ENCODE results near the gene CALR3. TPM values are rescaled to one million over a fixed set of nuclear protein-coding genes. Genes with fewer than 3 reads are reported as not detected.

The CALR3 gene
- total RNA-seq, 4 donors from 2014 or later: not detected

DNA sequence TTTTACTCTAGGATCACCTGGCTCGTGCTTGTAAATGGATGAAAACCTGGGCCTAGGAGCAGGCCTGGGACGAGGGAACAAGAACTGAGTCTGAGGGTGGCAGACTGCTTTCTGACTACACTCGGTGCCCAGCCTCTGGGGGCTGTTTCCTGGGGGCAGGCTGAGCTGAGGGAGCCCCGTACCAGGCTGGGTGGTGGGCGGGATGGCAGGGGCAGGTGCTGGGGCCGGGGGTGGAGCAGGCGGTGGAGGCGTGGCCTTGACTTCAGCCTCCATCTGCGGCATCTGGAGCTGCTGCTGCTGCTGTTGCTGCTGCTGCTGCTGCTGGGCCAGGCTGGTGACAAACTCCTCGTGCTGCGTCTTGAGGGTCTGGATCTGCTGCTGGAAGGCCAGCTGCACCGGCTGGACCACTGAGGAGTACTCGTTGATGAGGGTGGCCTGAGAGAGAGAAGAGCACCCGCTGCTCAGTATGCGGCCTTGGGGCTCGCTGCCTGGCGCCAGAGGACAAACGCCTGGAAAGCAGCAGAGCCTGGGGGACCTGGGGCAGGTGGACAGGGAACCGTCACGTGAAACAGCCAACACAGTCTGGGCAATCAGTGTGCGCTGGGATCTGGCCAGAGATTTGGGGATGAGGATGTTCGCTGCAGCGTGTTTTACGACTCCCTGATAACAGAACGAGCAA lies 33.6 kb upstream of the CALR3 start:
- no peak for DNase-seq (ENCODE audit: low spot score in 2 of 2)
- no peak for TF ChIP-seq POLR2A (IDR thresholded peaks at IDR 0.05)
- TF ChIP-seq, protein P1, sequence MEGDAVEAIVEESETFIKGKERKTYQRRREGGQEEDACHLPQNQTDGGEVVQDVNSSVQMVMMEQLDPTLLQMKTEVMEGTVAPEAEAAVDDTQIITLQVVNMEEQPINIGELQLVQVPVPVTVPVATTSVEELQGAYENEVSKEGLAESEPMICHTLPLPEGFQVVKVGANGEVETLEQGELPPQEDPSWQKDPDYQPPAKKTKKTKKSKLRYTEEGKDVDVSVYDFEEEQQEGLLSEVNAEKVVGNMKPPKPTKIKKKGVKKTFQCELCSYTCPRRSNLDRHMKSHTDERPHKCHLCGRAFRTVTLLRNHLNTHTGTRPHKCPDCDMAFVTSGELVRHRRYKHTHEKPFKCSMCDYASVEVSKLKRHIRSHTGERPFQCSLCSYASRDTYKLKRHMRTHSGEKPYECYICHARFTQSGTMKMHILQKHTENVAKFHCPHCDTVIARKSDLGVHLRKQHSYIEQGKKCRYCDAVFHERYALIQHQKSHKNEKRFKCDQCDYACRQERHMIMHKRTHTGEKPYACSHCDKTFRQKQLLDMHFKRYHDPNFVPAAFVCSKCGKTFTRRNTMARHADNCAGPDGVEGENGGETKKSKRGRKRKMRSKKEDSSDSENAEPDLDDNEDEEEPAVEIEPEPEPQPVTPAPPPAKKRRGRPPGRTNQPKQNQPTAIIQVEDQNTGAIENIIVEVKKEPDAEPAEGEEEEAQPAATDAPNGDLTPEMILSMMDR (IDR thresholded peaks at IDR 0.05): no peak
- no peak for TF ChIP-seq EP300 (IDR thresholded peaks at IDR 0.05)
- H3K36me3 ChIP-seq: peaks cover 16 to 100% (median 76%) of the 10 kb centered on the region in 3 donors
- WGBS, 2 donors: 89 to 94% methylated on average over 20 to 25 of the region's 25 CpGs
- H3K27ac ChIP-seq: no peak overlapping the region
- H3K4me1 ChIP-seq: no peaks in the 10 kb centered on the region
- no peaks in the 10 kb centered on the region for H3K27me3 ChIP-seq
- no peaks in the 10 kb centered on the region for H3K9me3 ChIP-seq
- no peak overlapping the region for H3K4me3 ChIP-seq

DNA sequence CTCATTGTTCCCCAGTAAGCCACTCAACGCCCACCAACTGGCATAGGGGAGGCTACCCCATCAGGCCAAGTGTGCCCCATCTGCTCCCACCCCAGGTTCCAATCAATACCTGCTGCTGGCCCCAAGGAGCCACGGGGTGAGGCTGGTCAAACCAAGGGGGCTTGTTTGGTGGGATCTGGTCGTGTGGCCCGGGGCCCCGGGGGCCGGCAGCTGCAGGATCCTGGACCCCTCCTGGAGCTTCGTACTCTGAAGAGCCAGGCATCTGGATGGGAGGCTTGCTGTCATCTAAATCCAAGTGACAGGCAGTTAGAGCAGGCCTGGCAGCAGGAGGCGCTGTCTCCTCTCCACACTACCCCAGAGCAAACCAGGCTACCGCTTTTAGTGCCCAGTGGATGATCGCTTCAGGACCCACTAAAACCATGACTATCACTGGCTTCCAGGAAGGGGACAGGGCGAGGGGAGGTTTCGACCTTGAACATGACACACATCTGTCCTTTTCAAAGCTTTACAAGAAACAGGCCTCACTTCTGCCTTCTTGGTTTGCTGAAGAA lies 32.1 kb upstream of the CALR3 start:
- no peaks in the 10 kb centered on the region for H3K27me3 ChIP-seq
- H3K4me1 ChIP-seq: no peaks in the 10 kb centered on the region
- 92 to 94% methylated on average over 7 to 12 of the region's 12 CpGs for WGBS, 2 donors
- TF ChIP-seq, protein P1 (IDR thresholded peaks at IDR 0.05): no peak
- TF ChIP-seq POLR2A (IDR thresholded peaks at IDR 0.05): no peak
- H3K36me3 ChIP-seq: peaks cover 19 to 100% (median 78%) of the 10 kb centered on the region in 3 donors
- H3K27ac ChIP-seq: no peak overlapping the region
- H3K9me3 ChIP-seq: no peaks in the 10 kb centered on the region
- no peak for DNase-seq (ENCODE audit: low spot score in 2 of 2)
- H3K4me3 ChIP-seq: no peak overlapping the region

DNA sequence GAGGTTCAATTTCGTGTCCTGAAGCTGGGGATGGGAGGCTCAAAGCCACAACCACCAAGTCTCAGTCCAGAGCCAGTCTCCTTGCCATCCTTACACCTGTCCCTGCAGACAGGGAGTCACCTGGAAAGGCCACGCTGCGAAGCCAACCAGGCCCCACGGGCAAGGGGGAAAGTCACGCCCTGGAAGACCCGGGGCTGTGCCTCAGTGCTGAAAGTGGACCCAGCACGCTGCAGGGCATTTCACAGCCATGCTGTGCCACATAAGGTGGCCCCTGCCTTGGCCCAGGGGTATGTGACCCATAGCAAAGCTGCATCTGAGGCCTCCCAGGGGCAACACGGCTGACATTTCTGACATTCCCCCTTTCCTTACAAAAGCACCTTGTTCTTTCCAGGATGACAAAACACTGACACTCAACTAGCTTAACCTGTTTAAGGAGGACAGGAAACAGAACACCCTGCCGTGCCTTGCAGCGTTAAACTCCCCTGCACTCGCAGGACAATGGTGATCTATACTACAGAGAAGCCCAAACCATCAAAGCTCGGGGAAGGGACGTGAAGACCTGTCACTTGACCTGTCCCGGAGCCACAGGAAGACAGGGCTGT lies 31.5 kb upstream of the CALR3 start:
- Histone ChIP-seq H3K27me3 (no peaks in the 10 kb centered on the region), H3K4me1 (no peaks in the 10 kb centered on the region), H3K4me3 (no peak overlapping the region), H3K36me3 (peaks cover 24 to 100% (median 78%) of the 10 kb centered on the region in 3 donors), H3K27ac (no peak overlapping the region), H3K9me3 (no peaks in the 10 kb centered on the region)
- TF ChIP-seq, protein P1 (IDR thresholded peaks at IDR 0.05): no peak
- no peak for TF ChIP-seq POLR2A (IDR thresholded peaks at IDR 0.05)
- TF ChIP-seq EP300 (IDR thresholded peaks at IDR 0.05): no peak
- no peak for DNase-seq (ENCODE audit: low spot score in 2 of 2)
- WGBS, 2 donors: 82 to 86% methylated on average over 14 of the region's 14 CpGs

DNA sequence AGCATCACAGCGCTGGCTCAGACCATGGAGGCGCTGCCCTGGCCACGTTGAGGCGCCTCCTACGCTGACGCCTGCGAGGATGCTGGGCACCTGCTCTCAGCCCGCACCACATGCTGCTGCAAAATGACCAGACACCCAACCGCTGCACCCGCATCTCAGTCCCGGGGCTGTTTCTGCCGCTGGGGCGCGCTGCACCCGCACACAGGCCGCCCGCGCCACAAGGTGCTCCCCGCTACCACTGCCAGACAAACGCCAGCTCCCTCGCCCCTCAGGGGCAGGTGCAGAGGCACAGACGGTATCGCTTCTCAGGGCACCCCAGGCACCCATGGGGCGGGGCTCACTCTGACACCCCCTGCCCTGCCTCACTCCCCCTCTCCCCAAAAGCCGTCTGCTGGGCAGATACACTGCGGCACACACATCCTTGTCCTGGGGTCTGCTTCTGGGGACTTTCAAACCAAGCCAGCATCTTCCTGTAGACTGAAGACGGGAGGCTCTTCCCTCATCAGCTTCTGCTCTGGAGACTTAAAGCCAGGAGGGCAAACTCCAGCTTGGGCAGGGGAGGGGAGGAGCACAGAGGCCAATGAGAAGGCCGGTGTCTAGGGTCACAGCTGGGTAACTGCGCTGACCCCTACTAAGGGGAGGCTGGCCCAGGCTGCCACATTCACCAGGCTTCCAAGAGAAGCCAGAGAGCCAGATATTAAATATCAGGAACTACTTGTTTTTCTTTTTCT lies 29.9 kb upstream of the CALR3 start:
- WGBS, 2 donors: 96% methylated on average over 24 to 29 of the region's 29 CpGs
- no peaks in the 10 kb centered on the region for H3K27me3 ChIP-seq
- TF ChIP-seq EP300 (IDR thresholded peaks at IDR 0.05) (no peak), POLR2A (IDR thresholded peaks at IDR 0.05) (no peak)
- TF ChIP-seq, protein P1 (IDR thresholded peaks at IDR 0.05): no peak
- no peaks in the 10 kb centered on the region for H3K4me1 ChIP-seq
- no peaks in the 10 kb centered on the region for H3K9me3 ChIP-seq
- DNase-seq (ENCODE audit: low spot score in 2 of 2): no peak
- no peak overlapping the region for H3K27ac ChIP-seq
- H3K4me3 ChIP-seq: no peak overlapping the region
- H3K36me3 ChIP-seq: peaks cover 20 to 100% (median 74%) of the 10 kb centered on the region in 3 donors
